ENCODE data around the gene ZNF70.

GRCh38 chr22:23764899-23765881 lies 14.3 kb upstream of the ZNF70 start:
- TF ChIP-seq CTCF (IDR thresholded peaks at IDR 0.05) (no peak), SIN3A (IDR thresholded peaks at IDR 0.05; ENCODE audit: borderline replicate concordance, insufficient read depth, low read depth, low read length) (no peak), REST (IDR thresholded peaks at IDR 0.05; ENCODE audit: insufficient read depth in 1 of 2, low read depth in 2 of 2, low read length in 1 of 2) (no peak)
